Gastrocnemius medialis (tissue), 4 donors: ENCODE results near the gene INPP5B. TPM values are rescaled to one million over a fixed set of nuclear protein-coding genes. Genes with fewer than 3 reads are reported as not detected.

ENCODE experiments used
- ATAC-seq, 2 donors: fragments of 150-250 bp; one replicate each; pipeline ENCODE4 v1.9.1; 2016
- DNase-seq, 2 donors: peaks; one replicate each; pipeline ENCODE4 v3.0.0-alpha.2; 2019
- H3K27ac ChIP-seq, 4 donors: fragments of 200-600 bp; sonication (generic); 1 replicate in 1 of 4; 2 replicates in 3 of 4; pipeline ENCODE4 v1.5.1; 2016 to 2018; ENCODE audit warnings: mild to moderate bottlenecking in 2 of 4, moderate library complexity in 1 of 4
- H3K27me3 ChIP-seq, 3 donors: fragments of 200-600 bp; sonication (generic) in 2 of 3; 1 replicate in 1 of 3; 2 replicates in 2 of 3; pipeline versions ENCODE4 v1.5.1 to v1.6.0; 2016 to 2019; ENCODE audit warnings: mild to moderate bottlenecking in 1 of 3, moderate library complexity in 1 of 3
- H3K36me3 ChIP-seq, 2 donors: fragments of 200-600 bp; sonication (generic) in 1 of 2; one replicate each; pipeline ENCODE4 v1.5.1; 2017 to 2018
- H3K4me1 ChIP-seq, 2 donors: fragments of 200-600 bp; sonication (generic) in 1 of 2; one replicate each; pipeline ENCODE4 v1.5.1; 2016 to 2017; ENCODE audit warnings: mild to moderate bottlenecking in 2 of 2
- H3K4me3 ChIP-seq, 4 donors: fragments of 200-600 bp; sonication (generic) in 3 of 4; 1 replicate in 1 of 4; 2 replicates in 3 of 4; pipeline ENCODE4 v1.5.1; 2016 to 2019; ENCODE audit warnings: mild to moderate bottlenecking in 2 of 4
- H3K9me3 ChIP-seq, 3 donors: fragments of 200-600 bp; sonication (generic) in 2 of 3; 1 replicate in 1 of 3; 2 replicates in 2 of 3; pipeline ENCODE4 v1.5.1; 2016 to 2019
- CTCF ChIP-seq, 5 experiments: fragments of 450-650 bp in 3 of 5; fragments of 200-600 bp in 2 of 5; sonication (generic) in 2 of 5; IDR thresholded peaks in 4 of 5; conservative IDR thresholded peaks in 1 of 5; 1 replicate in 4 of 5; 2 replicates in 1 of 5; pipeline ENCODE4 v1.5.1; 2016 to 2019; ENCODE audit warnings: antibody characterized with exemption in 5 of 5, mild to moderate bottlenecking in 3 of 5, moderate library complexity in 3 of 5
- POLR2A ChIP-seq, 2 donors: fragments of 450-650 bp; IDR thresholded peaks; one replicate each; pipeline ENCODE4 v1.6.1; 2017; ENCODE audit warnings: antibody characterized with exemption in 2 of 2, mild to moderate bottlenecking in 2 of 2, moderate library complexity in 2 of 2
- in situ Hi-C, 4 donors: fragments of 200-750 bp; cut with MboI; loops; one replicate each; pipeline versions ENCODE4 v1.15.0 to v1.8.0; 2017; ENCODE audit warnings: low sequenced_read_pairs in 4 of 4
- intact Hi-C: fragments of 100-400 bp; cut with DNase I; formaldehyde crosslinking; loops from one replicate; pipeline ENCODE4 v1.15.1; 2023; ENCODE audit warnings: low total_unique reads
- total RNA-seq, 4 donors: library from RNA; depleted of rRNA; stranded (reverse); fragments of >200 nt; gene quantifications; one replicate each; pipeline versions ENCODE4 v1.1.0 to v1.2.3, GENCODE V29; 2016

INPP5B gene
- total RNA-seq, 4 donors from 2014 or later = 6.8 to 13.4 (median 10.1) TPM

GRCh38 chr1:37851782-37852210 lies 95.1 kb downstream of the INPP5B start:
- Histone ChIP-seq H3K4me3 (no peak overlapping the region), H3K27ac (peak overlapping the region in 1 of 4 donors; percentile 14), H3K4me1 (peaks cover 27 to 32% of the 10 kb centered on the region in 2 donors), H3K36me3 (peaks cover 0 to under 1% of the 10 kb centered on the region in 2 donors), H3K9me3 (no peaks in the 10 kb centered on the region), H3K27me3 (no peaks in the 10 kb centered on the region)
- intact Hi-C loops (no loop called here), in situ Hi-C loops (loop anchor here in 1 of 4 donors (10.0 kb wide), 1 partner anchor 157 kb away; the partner anchor contains the start of gene CDCA8)
- no peak for TF ChIP-seq POLR2A (IDR thresholded peaks at IDR 0.05)
- no peak for ATAC-seq
- no peak for DNase-seq

- Histone ChIP-seq H3K27me3 (no peaks in the 10 kb centered on the region), H3K4me3 (no peak overlapping the region), H3K36me3 (no peaks in the 10 kb centered on the region), H3K9me3 (no peaks in the 10 kb centered on the region), H3K27ac (peak overlapping the region in 2 of 4 donors; percentile 4 to 14), H3K4me1 (peaks cover 24 to 27% of the 10 kb centered on the region in 2 donors)
- DNase-seq = no peak
- intact Hi-C loops = no loop called here
- ATAC-seq = no peak
- in situ Hi-C loops = loop anchor here in 1 of 4 donors (10.0 kb wide), 1 partner anchor 156 kb away; the partner anchor contains the start of gene CDCA8
- no peak for TF ChIP-seq CTCF (IDR thresholded peaks at IDR 0.05 in 4 of 5, conservative IDR thresholded peaks at IDR 0.05 in 1 of 5)
- TF ChIP-seq POLR2A (IDR thresholded peaks at IDR 0.05) = no peak
These were observed 95.6 kb downstream of the INPP5B start for GRCh38 chr1:37851262-37851661.

GRCh38 chr1:37850352-37850955 lies 96.4 kb downstream of the INPP5B start:
- DNase-seq (no peak), ATAC-seq (no peak)
- peaks cover 16 to 21% of the 10 kb centered on the region in 2 donors for H3K4me1 ChIP-seq
- H3K27ac ChIP-seq = peak overlapping the region in 1 of 4 donors; percentile 4
- TF ChIP-seq CTCF (IDR thresholded peaks at IDR 0.05 in 4 of 5, conservative IDR thresholded peaks at IDR 0.05 in 1 of 5) (no peak), POLR2A (IDR thresholded peaks at IDR 0.05) (no peak)
- intact Hi-C loops (no loop called here), in situ Hi-C loops (loop anchor here in 1 of 4 donors (10.0 kb wide), 1 partner anchor 156 kb away; the partner anchor contains the start of gene CDCA8)
- no peaks in the 10 kb centered on the region for H3K27me3 ChIP-seq
- no peaks in the 10 kb centered on the region for H3K36me3 ChIP-seq
- no peak overlapping the region for H3K4me3 ChIP-seq
- H3K9me3 ChIP-seq = no peaks in the 10 kb centered on the region

GRCh38 chr1:37849480-37849879 lies 97.4 kb downstream of the INPP5B start:
- TF ChIP-seq CTCF (IDR thresholded peaks at IDR 0.05 in 4 of 5, conservative IDR thresholded peaks at IDR 0.05 in 1 of 5) (no peak), POLR2A (IDR thresholded peaks at IDR 0.05) (no peak)
- Histone ChIP-seq H3K4me1 (peaks cover 14 to 19% of the 10 kb centered on the region in 2 donors), H3K9me3 (no peaks in the 10 kb centered on the region), H3K4me3 (no peak overlapping the region), H3K36me3 (no peaks in the 10 kb centered on the region), H3K27ac (no peak overlapping the region), H3K27me3 (no peaks in the 10 kb centered on the region)
- in situ Hi-C loops = no loop called here
- DNase-seq = no peak
- no peak for ATAC-seq
- intact Hi-C loops = no loop called here

GRCh38 chr1:37846647-37847339 lies 100.1 kb downstream of the INPP5B start:
- Histone ChIP-seq H3K9me3 (no peaks in the 10 kb centered on the region), H3K36me3 (no peaks in the 10 kb centered on the region), H3K27ac (no peak overlapping the region), H3K4me3 (no peak overlapping the region), H3K4me1 (peaks cover 2 to 7% of the 10 kb centered on the region in 2 donors), H3K27me3 (no peaks in the 10 kb centered on the region)
- ATAC-seq (no peak), DNase-seq (no peak)
- in situ Hi-C loops = no loop called here
- intact Hi-C loops = no loop called here
- no peak for TF ChIP-seq POLR2A (IDR thresholded peaks at IDR 0.05)
- no peak for TF ChIP-seq CTCF (IDR thresholded peaks at IDR 0.05 in 4 of 5, conservative IDR thresholded peaks at IDR 0.05 in 1 of 5)
